Globus pallidus (tissue), 1 donor: Measurements from ENCODE around the gene SAPCD2.
"Not testable (repeated sequence)": the region's sequence is repeated elsewhere in the genome, so short reads cannot be mapped to it uniquely, and the experiment has no call there.

Source experiments
- DNase-seq: peaks from one replicate; pipeline ENCODE4 v3.0.0-alpha.2; 2015; ENCODE audit warnings: low spot score

The SAPCD2 gene

GRCh38 chr9:137070201-137070905 is at the start of gene SAPCD2:
Gene SAPCD2, minus strand, starts transcription at chr9:137070557. Its CDS starts 97 bp downstream, at chr9:137070460.
- DNase-seq: peak; percentile 93

GRCh38 chr9:137118092-137118603 is 47.8 kb upstream of the SAPCD2 start:
- not testable (repeated sequence) for DNase-seq

- DNase-seq: no peak
Measured at GRCh38 chr9:137117269-137117731, 46.9 kb upstream of the SAPCD2 start.

- DNase-seq: no peak
Measured at GRCh38 chr9:137116728-137117127, 46.4 kb upstream of the SAPCD2 start.

GRCh38 chr9:137116027-137116507 is 45.7 kb upstream of the SAPCD2 start:
- DNase-seq: no peak

GRCh38 chr9:137115394-137116026 is 45.2 kb upstream of the SAPCD2 start:
- no peak for DNase-seq

- peak; percentile 79 for DNase-seq
Measured at GRCh38 chr9:137114613-137115393, 44.4 kb upstream of the SAPCD2 start, which contains the start of gene DPP7. Gene DPP7, minus strand, starts transcription at chr9:137114733. Its CDS starts 20 bp downstream, at chr9:137114713.

- no peak for DNase-seq
Measured at GRCh38 chr9:137114220-137114612, 43.9 kb upstream of the SAPCD2 start.

- DNase-seq: no peak
Measured at GRCh38 chr9:137113385-137114159, 43.2 kb upstream of the SAPCD2 start.

- DNase-seq: no peak
Measured at GRCh38 chr9:137112564-137113384, 42.4 kb upstream of the SAPCD2 start.

GRCh38 chr9:137111788-137112563 is 41.6 kb upstream of the SAPCD2 start:
- DNase-seq: no peak

GRCh38 chr9:137110911-137111787 is 40.8 kb upstream of the SAPCD2 start:
- no peak for DNase-seq

GRCh38 chr9:137110147-137110910 is 40.0 kb upstream of the SAPCD2 start:
- DNase-seq: no peak

- DNase-seq: no peak
Measured at GRCh38 chr9:137109250-137110146, 39.1 kb upstream of the SAPCD2 start.

GRCh38 chr9:137108608-137109249 is 38.4 kb upstream of the SAPCD2 start:
- DNase-seq: no peak

- DNase-seq: no peak
Measured at GRCh38 chr9:137107982-137108381, 37.6 kb upstream of the SAPCD2 start.
